GM18505 (cell line): Measurements from ENCODE around the gene NCBP2L.

ENCODE experiments used
- ATAC-seq: cut with Tn5 transposase; IDR thresholded peaks from one replicate; pipeline ENCODE4 v1.9.1; 2021; ENCODE audit not compliant: unreplicated experiment
- POLR2A ChIP-seq: IDR thresholded peaks from 4 replicates; pipeline ENCODE4 v1.6.1; 2011; ENCODE audit warnings: borderline replicate concordance; ENCODE audit not compliant: insufficient read depth, insufficient read length; ENCODE audit errors: extremely low read depth

Gene NCBP2L

GRCh38 chrX:107777536-107777832 lies at the start of gene NCBP2L:
Gene NCBP2L, plus strand, starts transcription at chrX:107777733. Its CDS starts 16,488 bp downstream, at chrX:107794221.
- ATAC-seq, result no peak
- no peak for TF ChIP-seq POLR2A

GRCh38 chrX:107728371-107729099 lies 49.0 kb upstream of the NCBP2L start:
- TF ChIP-seq POLR2A, result no peak
- no peak for ATAC-seq

GRCh38 chrX:107729558-107730297 lies 47.8 kb upstream of the NCBP2L start:
- ATAC-seq, result no peak
- no peak for TF ChIP-seq POLR2A

GRCh38 chrX:107730298-107730655 lies 47.3 kb upstream of the NCBP2L start:
- ATAC-seq, result no peak
- TF ChIP-seq POLR2A, result no peak

- no peak for ATAC-seq
- no peak for TF ChIP-seq POLR2A
Measured at GRCh38 chrX:107730991-107731766, 46.4 kb upstream of the NCBP2L start.

- TF ChIP-seq POLR2A, result no peak
- no peak for ATAC-seq
Measured at GRCh38 chrX:107731831-107732502, 45.6 kb upstream of the NCBP2L start.

- no peak for TF ChIP-seq POLR2A
- no peak for ATAC-seq
Measured at GRCh38 chrX:107733686-107734085, 43.8 kb upstream of the NCBP2L start.

GRCh38 chrX:107734646-107735045 lies 42.9 kb upstream of the NCBP2L start:
- no peak for ATAC-seq
- no peak for TF ChIP-seq POLR2A

GRCh38 chrX:107736781-107737531 lies 40.6 kb upstream of the NCBP2L start:
- ATAC-seq, result no peak
- no peak for TF ChIP-seq POLR2A

GRCh38 chrX:107738272-107738671 lies 39.3 kb upstream of the NCBP2L start:
- no peak for ATAC-seq
- no peak for TF ChIP-seq POLR2A

GRCh38 chrX:107738768-107739167 lies 38.8 kb upstream of the NCBP2L start:
- ATAC-seq, result no peak
- no peak for TF ChIP-seq POLR2A

GRCh38 chrX:107739541-107739940 lies 38.0 kb upstream of the NCBP2L start:
- TF ChIP-seq POLR2A, result no peak
- no peak for ATAC-seq
